Endothelial cell of umbilical vein (primary cell): ENCODE results near the gene FXYD6. TPM values are rescaled to one million over a fixed set of nuclear protein-coding genes. Genes with fewer than 3 reads are reported as not detected.

ENCODE experiments used
- BruUV-seq: library from RNA; stranded (reverse); fragments of 400-500 nt; replicated peaks from 2 replicates; lab custom pipeline; 2021; lab: Mats Ljungman, UMichigan
- CTCF ChIA-PET: fragments of 300-600, 350-600 bp; sonication (Branson Sonifier 250); formaldehyde crosslinking; loops from one replicate; lab custom pipeline; 2021; ENCODE audit warnings: antibody characterized with exemption, inconsistent platforms; lab: Charles Lee
- POLR2A ChIA-PET: fragments of 300-600, 350-600 bp; sonication (Branson Sonifier 250); formaldehyde crosslinking; loops from one replicate; lab custom pipeline; 2021; ENCODE audit warnings: antibody characterized with exemption, inconsistent platforms; lab: Charles Lee
- DNase-seq: peaks from one replicate; pipeline ENCODE4 v3.0.0-alpha.2; 2011; ENCODE audit warnings: low read depth, low spot score
- FAIRE-seq: peaks from 2 replicates; lab custom pipeline; 2011; peaks lifted over from hg19 to GRCh38; lab: Jason Lieb, UNC
- H2AFZ ChIP-seq: 2 replicates; pipeline ENCODE4 v1.6.0; 2012; ENCODE audit warnings: low read depth, low read length, control low read depth, inconsistent platforms
- H3K27ac ChIP-seq: 2 replicates; pipeline ENCODE4 v1.5.1; 2011; ENCODE audit warnings: low read depth, mild to moderate bottlenecking, control low read depth, low read length, moderate library complexity; ENCODE audit not compliant: insufficient read depth
- H3K27me3 ChIP-seq, 2 experiments: 2 replicates each; pipeline versions ENCODE4 v1.6.0 to v1.6.1; 2011; ENCODE audit warnings: low read length in 2 of 2, mixed read lengths in 1 of 2; ENCODE audit not compliant: control insufficient read depth in 2 of 2, insufficient read depth in 2 of 2
- H3K36me3 ChIP-seq, 2 experiments: 2 replicates in 1 of 2; 3 replicates in 1 of 2; pipeline ENCODE4 v1.5.1; 2011; ENCODE audit warnings: low read length in 2 of 2, mild to moderate bottlenecking in 1 of 2, moderate library complexity in 1 of 2; ENCODE audit not compliant: control insufficient read depth in 2 of 2, insufficient read depth in 2 of 2; ENCODE audit errors: extremely low read depth in 1 of 2
- H3K4me1 ChIP-seq: 3 replicates; pipeline ENCODE4 v1.5.1; 2011; ENCODE audit warnings: mild to moderate bottlenecking, low read length; ENCODE audit not compliant: control insufficient read depth, insufficient read depth; ENCODE audit errors: extremely low read depth
- H3K4me2 ChIP-seq: 2 replicates; pipeline ENCODE4 v1.6.1; 2011; ENCODE audit warnings: low read length, control low read depth, mixed read lengths; ENCODE audit not compliant: insufficient read depth
- H3K4me3 ChIP-seq, 3 experiments: fragments of 200-600 bp in 1 of 3; sonication (generic), shearing (Covaris generic) in 1 of 3; replicated peaks in 1 of 3; 2 replicates each; pipeline ENCODE4 v1.5.1; 2011 to 2016; ENCODE audit warnings: control low read depth in 3 of 3, low read length in 3 of 3, mild to moderate bottlenecking in 2 of 3, inconsistent platforms in 1 of 3, low read depth in 1 of 3, moderate library complexity in 1 of 3; ENCODE audit not compliant: insufficient read depth in 1 of 3
- H3K79me2 ChIP-seq: 2 replicates; pipeline ENCODE4 v1.6.0; 2012; ENCODE audit warnings: low read length, inconsistent platforms; ENCODE audit not compliant: control insufficient read depth, insufficient read depth
- H3K9ac ChIP-seq: replicated peaks from 2 replicates; pipeline ENCODE3; 2011; ENCODE audit warnings: low read length, control low read depth; ENCODE audit not compliant: insufficient read depth; ENCODE audit errors: extremely low read depth
- H3K9me1 ChIP-seq: replicated peaks from 3 replicates; pipeline ENCODE4 v1.6.0; 2011; ENCODE audit warnings: mild to moderate bottlenecking, low read length; ENCODE audit not compliant: control insufficient read depth, insufficient read depth; ENCODE audit errors: extremely low read depth
- H3K9me3 ChIP-seq: replicated peaks from 2 replicates; pipeline ENCODE4 v1.5.1; 2012; ENCODE audit warnings: low read length, inconsistent platforms; ENCODE audit not compliant: control insufficient read depth, insufficient read depth
- H4K20me1 ChIP-seq: replicated peaks from 2 replicates; pipeline ENCODE3; 2011; ENCODE audit warnings: mild to moderate bottlenecking, low read length; ENCODE audit not compliant: control insufficient read depth, insufficient read depth; ENCODE audit errors: extremely low read depth
- GATA2 ChIP-seq: IDR thresholded peaks from 2 replicates; pipeline ENCODE4 v1.7.0; 2011; ENCODE audit warnings: low read depth, mild to moderate bottlenecking, moderate library complexity, mixed read lengths, low read length; ENCODE audit not compliant: insufficient read length, insufficient read depth
- JUN ChIP-seq: IDR thresholded peaks from 2 replicates; pipeline ENCODE4 v1.6.1; 2011; ENCODE audit warnings: borderline replicate concordance, low read depth; ENCODE audit not compliant: insufficient read length, insufficient read depth
- dilution Hi-C: fragments of 300-500 bp; cut with MboI; formaldehyde crosslinking; loops from one replicate; pipeline ENCODE4 v1.15.0; 2019; ENCODE audit warnings: low sequenced_read_pairs; ENCODE audit not compliant: extremely low pct_ligation_motif_present
- intact Hi-C: fragments of 100-400 bp; cut with micrococcal nuclease; formaldehyde crosslinking; loops from one replicate; pipeline ENCODE4 v1.10.0; 2022
- polyA plus RNA-seq, 4 experiments: library from polyadenylated mRNA; depleted of rRNA in 3 of 4; stranded (reverse) in 3 of 4; unstranded in 1 of 4; fragments of >200 nt; gene quantifications; 2 replicates each; pipeline versions ENCODE4 v1.2.1 to v1.2.3, GENCODE V29; 2011 to 2012; ENCODE audit warnings: missing spikeins in 1 of 4
- total RNA-seq: library from RNA; stranded (reverse); gene quantifications from 2 replicates; pipeline ENCODE4 v1.2.3, GENCODE V29; 2021
- TF ChIP-seq, protein P1 (sequence below), 2 donors: IDR thresholded peaks; 1 replicate in 1 of 2; 2 replicates in 1 of 2; pipeline ENCODE4 v1.5.1; 2011; ENCODE audit warnings: low read length in 2 of 2, mild to moderate bottlenecking in 2 of 2, moderate library complexity in 2 of 2, control low read depth in 1 of 2, inconsistent platforms in 1 of 2, low read depth in 1 of 2; ENCODE audit not compliant: insufficient read depth in 1 of 2; ENCODE audit errors: extremely low read depth in 1 of 2

FXYD6 gene
- total and polyA plus RNA-seq, 2 donors (not counting 3 experiments of a cell fraction or from before 2014, with no cell fraction given) = 1.4 to 8.7 TPM

DNA sequence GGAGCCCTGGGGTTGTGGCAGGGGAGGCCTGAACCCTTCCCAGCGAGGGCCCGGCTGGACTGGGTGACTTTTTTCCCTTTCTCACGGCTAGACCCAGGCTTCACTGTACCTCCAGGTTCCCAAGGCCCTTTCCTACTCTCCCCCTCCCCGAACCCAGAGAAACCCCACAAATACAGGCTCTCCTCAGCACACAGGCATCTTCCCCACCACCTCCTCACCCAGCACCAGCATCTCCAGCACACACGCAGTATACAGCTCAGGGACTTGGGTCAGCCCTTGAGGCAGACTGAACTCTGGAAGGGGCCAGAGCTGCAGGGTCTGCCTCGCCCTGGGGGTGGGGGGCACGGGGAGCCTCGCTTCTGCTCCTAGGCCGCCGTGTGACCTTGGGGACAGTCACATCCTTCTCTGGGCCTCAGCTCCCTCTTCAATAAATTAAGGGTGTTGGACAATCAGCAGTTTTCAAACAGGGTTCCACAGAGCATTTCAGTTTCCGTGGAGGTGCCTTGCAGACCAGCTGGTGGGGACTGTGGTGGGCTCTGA lies 48.2 kb upstream of the FXYD6 start:
- ChIA-PET CTCF (interaction anchor here (1.0 to 1.7 kb wide), 4 partner anchors 20 to 499 kb away, joined by 3 to 9 read pairs (median 4); no protein-coding TSS in a partner anchor), POLR2A (no interaction called here)
- Histone ChIP-seq H4K20me1 (no peaks in the 10 kb centered on the region), H3K4me2 (no peak overlapping the region), H3K4me3 (no peak overlapping the region), H3K9me1 (no peaks in the 10 kb centered on the region), H3K27ac (no peak overlapping the region), H3K9me3 (no peaks in the 10 kb centered on the region), H3K9ac (no peak overlapping the region), H2AFZ (no peak overlapping the region), H3K36me3 (no peaks in the 10 kb centered on the region), H3K79me2 (no peaks in the 10 kb centered on the region), H3K4me1 (no peaks in the 10 kb centered on the region), H3K27me3 (peaks cover 2 to 7% of the 10 kb centered on the region in 2 experiments)
- DNase-seq (no peak), FAIRE-seq (no peak)
- dilution Hi-C loops = no loop called here
- TF ChIP-seq GATA2 = no peak
- intact Hi-C loops = no loop called here
- BruUV-seq = no TSS peak

DNA sequence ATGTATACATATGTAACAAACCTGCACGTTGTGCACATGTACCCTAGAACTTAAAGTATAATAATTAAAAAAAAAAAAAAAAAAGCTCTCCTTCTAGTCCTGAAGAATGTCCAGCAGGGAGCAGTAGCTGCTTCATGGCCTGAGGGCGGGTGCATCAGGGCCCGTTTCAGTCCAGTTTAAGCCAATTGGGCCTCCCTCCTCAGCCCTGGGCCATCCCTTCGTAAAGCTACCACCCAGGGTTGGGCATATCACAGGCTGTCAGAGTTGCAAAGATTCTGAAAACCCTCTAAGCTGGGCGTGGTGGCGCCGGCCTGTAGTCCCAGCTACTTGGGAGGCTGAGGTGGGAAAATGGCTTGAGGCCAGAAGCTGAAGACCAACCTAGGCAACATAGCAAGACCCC lies 47.3 kb upstream of the FXYD6 start:
- no peaks in the 10 kb centered on the region for H3K4me1 ChIP-seq
- H3K27ac ChIP-seq = no peak overlapping the region
- CTCF ChIA-PET = interaction anchor here (1.4 to 1.6 kb wide), 2 partner anchors 23 to 498 kb away, joined by 3 to 13 read pairs; no protein-coding TSS in a partner anchor
- H2AFZ ChIP-seq = no peak overlapping the region
- intact Hi-C loops = no loop called here
- H3K4me2 ChIP-seq = no peak overlapping the region
- FAIRE-seq = no peak
- H3K36me3 ChIP-seq = no peaks in the 10 kb centered on the region
- no peak for DNase-seq
- no peak overlapping the region for H3K9ac ChIP-seq
- dilution Hi-C loops = no loop called here
- no peaks in the 10 kb centered on the region for H3K79me2 ChIP-seq
- BruUV-seq = no TSS peak
- H4K20me1 ChIP-seq = no peaks in the 10 kb centered on the region
- peaks cover 2 to 4% of the 10 kb centered on the region in 2 experiments for H3K27me3 ChIP-seq
- POLR2A ChIA-PET = no interaction called here
- H3K4me3 ChIP-seq = no peak overlapping the region
- H3K9me3 ChIP-seq = no peaks in the 10 kb centered on the region
- H3K9me1 ChIP-seq = no peaks in the 10 kb centered on the region
- TF ChIP-seq, protein P1, sequence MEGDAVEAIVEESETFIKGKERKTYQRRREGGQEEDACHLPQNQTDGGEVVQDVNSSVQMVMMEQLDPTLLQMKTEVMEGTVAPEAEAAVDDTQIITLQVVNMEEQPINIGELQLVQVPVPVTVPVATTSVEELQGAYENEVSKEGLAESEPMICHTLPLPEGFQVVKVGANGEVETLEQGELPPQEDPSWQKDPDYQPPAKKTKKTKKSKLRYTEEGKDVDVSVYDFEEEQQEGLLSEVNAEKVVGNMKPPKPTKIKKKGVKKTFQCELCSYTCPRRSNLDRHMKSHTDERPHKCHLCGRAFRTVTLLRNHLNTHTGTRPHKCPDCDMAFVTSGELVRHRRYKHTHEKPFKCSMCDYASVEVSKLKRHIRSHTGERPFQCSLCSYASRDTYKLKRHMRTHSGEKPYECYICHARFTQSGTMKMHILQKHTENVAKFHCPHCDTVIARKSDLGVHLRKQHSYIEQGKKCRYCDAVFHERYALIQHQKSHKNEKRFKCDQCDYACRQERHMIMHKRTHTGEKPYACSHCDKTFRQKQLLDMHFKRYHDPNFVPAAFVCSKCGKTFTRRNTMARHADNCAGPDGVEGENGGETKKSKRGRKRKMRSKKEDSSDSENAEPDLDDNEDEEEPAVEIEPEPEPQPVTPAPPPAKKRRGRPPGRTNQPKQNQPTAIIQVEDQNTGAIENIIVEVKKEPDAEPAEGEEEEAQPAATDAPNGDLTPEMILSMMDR (IDR thresholded peaks at IDR 0.05; ENCODE audit: extremely low read depth in 1 of 2, insufficient read depth in 1 of 2, low read depth in 1 of 2, low read length in 2 of 2) = no peak
- no peak for TF ChIP-seq JUN
- TF ChIP-seq GATA2 = no peak
